H9 (cell line): ENCODE results near the gene EPN3. TPM values are rescaled to one million over a fixed set of nuclear protein-coding genes. Genes with fewer than 3 reads are reported as not detected.

Experiments
- DNase-seq: peaks from one replicate; pipeline ENCODE4 v3.0.0-alpha.2; 2017
- H2AFZ ChIP-seq: one replicate; pipeline ENCODE4 v1.6.1; 2013; ENCODE audit warnings: mild to moderate bottlenecking, low read length, control low read depth, moderate library complexity
- H2AK5ac ChIP-seq: 2 replicates; pipeline ENCODE4 v1.6.1; 2013; ENCODE audit warnings: low read length, control low read depth, mixed read lengths; ENCODE audit not compliant: insufficient read length
- H2BK120ac ChIP-seq: one replicate; pipeline ENCODE4 v1.6.1; 2013; ENCODE audit warnings: low read depth, mild to moderate bottlenecking, low read length, control low read depth, inconsistent platforms; ENCODE audit not compliant: poor library complexity, severe bottlenecking
- H2BK12ac ChIP-seq: 2 replicates; pipeline ENCODE4 v1.6.1; 2013; ENCODE audit warnings: low read length, control low read depth, mixed read lengths, low read depth; ENCODE audit not compliant: insufficient read length
- H2BK15ac ChIP-seq: 2 replicates; pipeline ENCODE4 v1.6.1; 2013; ENCODE audit warnings: low read depth, low read length, control low read depth
- H2BK20ac ChIP-seq: one replicate; pipeline ENCODE4 v1.6.1; 2013; ENCODE audit warnings: low read depth, mild to moderate bottlenecking, low read length, control low read depth, inconsistent platforms; ENCODE audit not compliant: poor library complexity, severe bottlenecking
- H2BK5ac ChIP-seq: 2 replicates; pipeline ENCODE4 v1.6.1; 2013; ENCODE audit warnings: low read length, control low read depth, mixed read lengths; ENCODE audit not compliant: insufficient read length
- H3K14ac ChIP-seq: 2 replicates; pipeline ENCODE4 v1.6.1; 2013; ENCODE audit warnings: low read length, control low read depth; ENCODE audit not compliant: insufficient read depth
- H3K18ac ChIP-seq: 2 replicates; pipeline ENCODE4 v1.6.1; 2013; ENCODE audit warnings: low read depth, mild to moderate bottlenecking, mixed read lengths, low read length, control low read depth; ENCODE audit not compliant: insufficient read length
- H3K23ac ChIP-seq: 2 replicates; pipeline ENCODE4 v1.6.1; 2013; ENCODE audit warnings: low read length, control low read depth, mixed read lengths, low read depth; ENCODE audit not compliant: insufficient read length
- H3K23me2 ChIP-seq: 2 replicates; pipeline ENCODE4 v1.6.1; 2013; ENCODE audit warnings: low read depth, mild to moderate bottlenecking, mixed read lengths, low read length, control low read depth; ENCODE audit not compliant: insufficient read length, poor library complexity, severe bottlenecking
- H3K27ac ChIP-seq: 2 replicates; pipeline ENCODE4 v1.5.1; 2013; ENCODE audit warnings: low read length, control low read depth, mixed read lengths, low read depth; ENCODE audit not compliant: insufficient read length
- H3K27me3 ChIP-seq: 2 replicates; pipeline ENCODE4 v1.6.1; 2013; ENCODE audit warnings: low read length, control low read depth, inconsistent platforms; ENCODE audit not compliant: insufficient read depth
- H3K4ac ChIP-seq: 2 replicates; pipeline ENCODE4 v1.6.1; 2013; ENCODE audit warnings: low read depth, mild to moderate bottlenecking, control low read depth, inconsistent platforms, low read length, moderate library complexity
- H3K4me1 ChIP-seq: 2 replicates; pipeline ENCODE4 v1.6.1; 2013; ENCODE audit warnings: low read length, control low read depth, inconsistent platforms; ENCODE audit not compliant: insufficient read depth
- H3K4me2 ChIP-seq: 2 replicates; pipeline ENCODE4 v1.6.1; 2013; ENCODE audit warnings: low read length, control low read depth, mixed read lengths; ENCODE audit not compliant: insufficient read length, insufficient read depth
- H3K56ac ChIP-seq: 2 replicates; pipeline ENCODE4 v1.6.1; 2013; ENCODE audit warnings: low read depth, mild to moderate bottlenecking, mixed read lengths, low read length, control low read depth; ENCODE audit not compliant: insufficient read length
- H3K79me1 ChIP-seq: 2 replicates; pipeline ENCODE4 v1.6.1; 2013; ENCODE audit warnings: low read depth, mild to moderate bottlenecking, moderate library complexity, low read length, control low read depth, inconsistent platforms; ENCODE audit not compliant: insufficient read depth, poor library complexity, severe bottlenecking
- H3K79me2 ChIP-seq: 2 replicates; pipeline ENCODE4 v1.6.1; 2013; ENCODE audit warnings: low read length, control low read depth, inconsistent platforms; ENCODE audit not compliant: insufficient read depth
- H3K9ac ChIP-seq: 2 replicates; pipeline ENCODE4 v1.6.1; 2013; ENCODE audit warnings: low read length, control low read depth, mixed read lengths; ENCODE audit not compliant: insufficient read length; ENCODE audit errors: extremely low read depth
- H3K9me3 ChIP-seq: one replicate; pipeline ENCODE4 v1.6.1; 2013; ENCODE audit warnings: low read depth, low read length, inconsistent platforms; ENCODE audit not compliant: control insufficient read depth
- H3T11ph ChIP-seq: one replicate; pipeline ENCODE4 v1.6.1; 2013; ENCODE audit warnings: mild to moderate bottlenecking, low read length, control low read depth, inconsistent platforms
- H4K20me1 ChIP-seq: one replicate; pipeline ENCODE4 v1.6.1; 2013; ENCODE audit not compliant: control insufficient read depth, insufficient read length, insufficient read depth
- H4K5ac ChIP-seq: 2 replicates; pipeline ENCODE4 v1.6.1; 2013; ENCODE audit warnings: low read depth, mild to moderate bottlenecking, mixed read lengths, low read length, control low read depth; ENCODE audit not compliant: insufficient read length
- H4K8ac ChIP-seq: replicated peaks from 2 replicates; pipeline ENCODE4 v1.6.1; 2013; ENCODE audit warnings: low read length, control low read depth, mixed read lengths, low read depth; ENCODE audit not compliant: insufficient read length
- H4K91ac ChIP-seq: 2 replicates; pipeline ENCODE4 v1.6.1; 2013; ENCODE audit warnings: low read depth, mild to moderate bottlenecking, moderate library complexity, mixed read lengths, low read length, control low read depth; ENCODE audit not compliant: insufficient read length
- H3K27ac Mint-ChIP-seq, 3 experiments: 2 replicates in 2 of 3; 3 replicates in 1 of 3; pipeline ENCODE4 v1.8.0; 2020 to 2021; ENCODE audit warnings: mixed read lengths in 3 of 3, mild to moderate bottlenecking in 1 of 3, moderate library complexity in 1 of 3
- H3K27me3 Mint-ChIP-seq: 2 replicates; pipeline ENCODE4 v1.8.0; 2021; ENCODE audit warnings: low read depth, mild to moderate bottlenecking, moderate library complexity, mixed read lengths
- H3K36me3 Mint-ChIP-seq, 3 experiments: 2 replicates in 2 of 3; 3 replicates in 1 of 3; pipeline ENCODE4 v1.8.0; 2020 to 2021; ENCODE audit warnings: low read depth in 3 of 3, mixed read lengths in 3 of 3; ENCODE audit not compliant: insufficient read depth in 1 of 3
- H3K4me1 Mint-ChIP-seq, 2 experiments: 2 replicates each; pipeline ENCODE4 v1.8.0; 2020; ENCODE audit warnings: mixed read lengths in 2 of 2
- H3K4me3 Mint-ChIP-seq, 2 experiments: 2 replicates in 1 of 2; 3 replicates in 1 of 2; pipeline ENCODE4 v1.8.0; 2020 to 2021; ENCODE audit warnings: mild to moderate bottlenecking in 2 of 2, mixed read lengths in 2 of 2, moderate library complexity in 1 of 2
- H3K9me3 Mint-ChIP-seq, 2 experiments: 2 replicates in 1 of 2; 3 replicates in 1 of 2; pipeline ENCODE4 v1.8.0; 2020; ENCODE audit warnings: mild to moderate bottlenecking in 2 of 2, mixed read lengths in 2 of 2, moderate library complexity in 1 of 2
- WGBS: extraction: QIAGEN DNeasy Blood & Tissue Kit; methylation state at CpG from one replicate; pipeline ENCODE4 v1.1.7; 2013; ENCODE audit warnings: missing lambda C conversion rate, low lambda C conversion rate, mixed read lengths; ENCODE audit not compliant: insufficient read length; ENCODE audit errors: extremely low coverage; 5-methylcytosine and 5-hydroxymethylcytosine counted together
- total RNA-seq: library from RNA; stranded (reverse); gene quantifications from 2 replicates; pipeline ENCODE4 v1.2.1, GENCODE V29; 2021
- TF ChIP-seq, protein P1 (sequence below): fragments of 200-600 bp; sonication (generic); conservative IDR thresholded peaks from 3 replicates; pipeline ENCODE4 v1.8.0; 2021; ENCODE audit warnings: antibody characterized with exemption, mild to moderate bottlenecking

Gene EPN3
- total RNA-seq, 1 experiment from 2014 or later: 1.9 TPM

DNA sequence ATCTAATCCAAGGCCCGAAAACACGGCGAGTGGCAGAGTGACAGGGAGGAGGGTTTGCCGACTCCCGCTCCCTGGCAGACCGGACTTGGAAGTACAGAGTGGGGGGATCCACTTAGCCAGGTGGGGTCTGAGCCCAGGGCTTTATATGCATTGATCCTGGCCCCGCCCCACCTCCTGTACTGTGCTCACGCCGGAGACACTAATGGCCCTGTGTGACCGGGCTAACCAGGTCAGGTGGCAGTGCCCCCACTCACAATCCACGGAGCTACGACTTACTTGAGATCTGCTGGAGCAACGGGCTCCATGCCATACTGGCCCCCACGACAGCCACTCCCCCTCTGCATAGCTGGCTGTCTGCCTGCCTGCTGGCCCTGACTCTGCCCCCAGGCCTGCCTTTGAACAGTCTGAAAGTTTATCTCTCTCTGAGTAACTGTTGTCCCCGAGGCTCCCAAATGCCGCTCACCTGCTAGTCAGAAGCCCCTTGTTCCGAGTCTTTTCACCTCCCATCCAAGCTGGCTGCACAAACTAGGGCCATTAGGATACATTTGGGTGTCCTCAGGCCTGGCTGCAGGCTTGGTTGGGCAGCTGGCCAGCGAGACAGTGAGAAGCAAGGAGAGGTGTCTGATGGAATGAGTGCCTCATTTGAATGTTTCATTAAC, 56.0 kb downstream of the EPN3 start:
- Histone ChIP-seq H2BK120ac (no peak overlapping the region), H3K4ac (no peak overlapping the region), H3K56ac (no peak overlapping the region), H4K8ac (no peak overlapping the region), H3K14ac (no peak overlapping the region), H2AK5ac (no peak overlapping the region), H4K91ac (no peak overlapping the region), H4K5ac (no peak overlapping the region), H3K4me1 (no peaks in the 10 kb centered on the region), H3K9me3 (no peaks in the 10 kb centered on the region), H3K27me3 (no peaks in the 10 kb centered on the region), H3K27ac (no peak overlapping the region), H3K9ac (no peak overlapping the region), H3K79me1 (no peaks in the 10 kb centered on the region), H3K23me2 (no peaks in the 10 kb centered on the region), H2BK12ac (no peak overlapping the region), H3K23ac (no peak overlapping the region), H3K18ac (no peak overlapping the region), H3K4me2 (no peak overlapping the region), H4K20me1 (no peaks in the 10 kb centered on the region), H2BK20ac (no peak overlapping the region), H2AFZ (no peak overlapping the region), H3T11ph (no peak overlapping the region), H2BK5ac (no peak overlapping the region), H2BK15ac (no peak overlapping the region), H3K79me2 (no peaks in the 10 kb centered on the region)
- no peak for DNase-seq
- TF ChIP-seq, protein P1, sequence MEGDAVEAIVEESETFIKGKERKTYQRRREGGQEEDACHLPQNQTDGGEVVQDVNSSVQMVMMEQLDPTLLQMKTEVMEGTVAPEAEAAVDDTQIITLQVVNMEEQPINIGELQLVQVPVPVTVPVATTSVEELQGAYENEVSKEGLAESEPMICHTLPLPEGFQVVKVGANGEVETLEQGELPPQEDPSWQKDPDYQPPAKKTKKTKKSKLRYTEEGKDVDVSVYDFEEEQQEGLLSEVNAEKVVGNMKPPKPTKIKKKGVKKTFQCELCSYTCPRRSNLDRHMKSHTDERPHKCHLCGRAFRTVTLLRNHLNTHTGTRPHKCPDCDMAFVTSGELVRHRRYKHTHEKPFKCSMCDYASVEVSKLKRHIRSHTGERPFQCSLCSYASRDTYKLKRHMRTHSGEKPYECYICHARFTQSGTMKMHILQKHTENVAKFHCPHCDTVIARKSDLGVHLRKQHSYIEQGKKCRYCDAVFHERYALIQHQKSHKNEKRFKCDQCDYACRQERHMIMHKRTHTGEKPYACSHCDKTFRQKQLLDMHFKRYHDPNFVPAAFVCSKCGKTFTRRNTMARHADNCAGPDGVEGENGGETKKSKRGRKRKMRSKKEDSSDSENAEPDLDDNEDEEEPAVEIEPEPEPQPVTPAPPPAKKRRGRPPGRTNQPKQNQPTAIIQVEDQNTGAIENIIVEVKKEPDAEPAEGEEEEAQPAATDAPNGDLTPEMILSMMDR: no peak
- WGBS: no CpG with 5 or more reads among the region's 18 CpGs
- H3K9me3 Mint-ChIP-seq: no peaks in the 10 kb centered on the region
- peak overlapping the region in 1 of 3 experiments; percentile 34; a peak in 1 of 7 replicates for H3K27ac Mint-ChIP-seq
- peaks cover 14% of the 10 kb centered on the region for H3K27me3 Mint-ChIP-seq
- no peak overlapping the region for H3K4me3 Mint-ChIP-seq
- peaks cover 32 to 46% of the 10 kb centered on the region in 2 experiments for H3K4me1 Mint-ChIP-seq
- H3K36me3 Mint-ChIP-seq: peaks cover 0 to 2% (median 0%) of the 10 kb centered on the region in 3 experiments; a peak in 3 of 7 replicates
